Left lobe of liver (tissue), 2 donors: ENCODE measurements around the gene OXGR1. TPM values are rescaled to one million over a fixed set of nuclear protein-coding genes. Genes with fewer than 3 reads are reported as not detected.
A peak's percentile ranks its signal among the peaks of the same experiment; 100 is the strongest.
"Not testable (repeated sequence)": the region's sequence is repeated elsewhere in the genome, so short reads cannot be mapped to it uniquely, and the experiment has no call there.

Source experiments
- ATAC-seq: fragments of 200-7000 bp; cut with Tn5 transposase; one replicate; pipeline ENCODE4 v1.9.1; 2020; ENCODE audit warnings: mild to moderate bottlenecking, moderate library complexity
- DNase-seq: peaks from one replicate; pipeline ENCODE4 v3.0.0-alpha.2; 2020; ENCODE audit warnings: low spot score
- total RNA-seq: library from RNA; stranded (reverse); gene quantifications from one replicate; pipeline ENCODE4 v1.2.1, GENCODE V29; 2021
- donor health status: DM: no; HTN: no; CAD: no; lungs with moderate emphysema.
- donor health status: DM: no; HTN: yes; CAD: no.

The OXGR1 gene
- total RNA-seq, 1 donor from 2014 or later, result not detected

GRCh38 chr13:97005625-97006262 lies 11.5 kb upstream of the OXGR1 start:
- DNase-seq, result no peak
- no peak for ATAC-seq

GRCh38 chr13:97004886-97005285 lies 10.6 kb upstream of the OXGR1 start:
- DNase-seq, result no peak
- no peak for ATAC-seq

GRCh38 chr13:97004096-97004876 lies 10.0 kb upstream of the OXGR1 start:
- ATAC-seq, result no peak

GRCh38 chr13:97003071-97003470 lies 8.8 kb upstream of the OXGR1 start:
- ATAC-seq (no peak), DNase-seq (no peak)

More at GRCh38 chr13:97004096-97004876, 10.0 kb upstream of the OXGR1 start:
- DNase-seq, result no peak

- ATAC-seq (no peak), DNase-seq (no peak)
Measured at GRCh38 chr13:97002581-97002980, 8.3 kb upstream of the OXGR1 start.

- DNase-seq (no peak), ATAC-seq (no peak)
Measured at GRCh38 chr13:97001636-97002035, 7.4 kb upstream of the OXGR1 start.

- ATAC-seq (no peak), DNase-seq (no peak)
Measured at GRCh38 chr13:97000295-97000925, 6.1 kb upstream of the OXGR1 start.

- DNase-seq (no peak), ATAC-seq (no peak)
Measured at GRCh38 chr13:96999091-96999490, 4.8 kb upstream of the OXGR1 start.

GRCh38 chr13:96998051-96998450 lies 3.8 kb upstream of the OXGR1 start:
- no peak for ATAC-seq
- DNase-seq, result no peak

- no peak for DNase-seq
- ATAC-seq, result no peak
Measured at GRCh38 chr13:96996886-96997285, 2.6 kb upstream of the OXGR1 start.

GRCh38 chr13:96996107-96996506 lies 1.8 kb upstream of the OXGR1 start:
- ATAC-seq (no peak), DNase-seq (no peak)

GRCh38 chr13:96994858-96995243 lies 575 bp upstream of the OXGR1 start:
- no peak for DNase-seq
- ATAC-seq, result no peak

- DNase-seq (no peak), ATAC-seq (no peak)
Measured at GRCh38 chr13:96993634-96994016, 651 bp downstream of the OXGR1 start.

GRCh38 chr13:96992633-96993032 lies 1.6 kb downstream of the OXGR1 start:
- DNase-seq, result no peak
- no peak for ATAC-seq

- ATAC-seq, result no peak
Measured at GRCh38 chr13:96991072-96991471, 3.2 kb downstream of the OXGR1 start.

GRCh38 chr13:96988441-96988840 lies 5.8 kb downstream of the OXGR1 start:
- DNase-seq (no peak), ATAC-seq (no peak)

More at GRCh38 chr13:96991072-96991471, 3.2 kb downstream of the OXGR1 start:
- no peak for DNase-seq

- peak; percentile 82 for ATAC-seq
- no peak for DNase-seq
Measured at GRCh38 chr13:96984051-96984508, 10.2 kb downstream of the OXGR1 start.

- no peak for DNase-seq
- peak; percentile 33 for ATAC-seq
Measured at GRCh38 chr13:96982672-96983071, 11.6 kb downstream of the OXGR1 start.

GRCh38 chr13:96979861-96980260 lies 14.4 kb downstream of the OXGR1 start:
- not testable (repeated sequence) for DNase-seq, ATAC-seq

GRCh38 chr13:96968027-96968426 lies 26.2 kb downstream of the OXGR1 start:
- DNase-seq (no peak), ATAC-seq (no peak)

- no peak for ATAC-seq
Measured at GRCh38 chr13:96967248-96967745, 27.0 kb downstream of the OXGR1 start.

More at GRCh38 chr13:96967248-96967745, 27.0 kb downstream of the OXGR1 start:
- no peak for DNase-seq
